ENCODE results near the gene CEP152. TPM values are rescaled to one million over a fixed set of nuclear protein-coding genes. Genes with fewer than 3 reads are reported as not detected.

CEP152 gene
- total and polyA plus RNA-seq, 2 experiments from 2014 or later = 14.6 to 30.5 TPM

DNA sequence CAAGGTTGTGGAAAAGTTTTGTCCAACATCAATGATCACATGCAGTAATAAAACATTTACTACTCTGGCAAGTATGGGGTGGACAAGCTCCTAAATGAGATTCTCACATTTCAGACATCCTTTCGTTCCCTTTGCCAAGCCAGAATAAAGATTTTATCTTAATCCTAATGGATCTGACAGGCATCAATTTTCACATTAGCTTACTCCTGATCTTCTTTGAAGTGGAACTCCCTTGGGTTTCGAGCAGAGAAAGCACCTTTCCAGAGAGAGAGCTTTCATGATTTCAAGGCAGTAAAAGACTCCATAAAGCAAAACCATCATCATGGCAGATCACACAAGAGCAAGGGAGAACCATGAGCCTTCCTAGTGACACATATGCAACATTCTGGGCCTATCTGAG lies 39.8 kb upstream of the CEP152 start (continued):
- TF ChIP-seq JUNB (IDR thresholded peaks at IDR 0.05; ENCODE audit: unreplicated experiment) = no peak

- Mint-ChIP-seq H3K27me3 (ENCODE audit: insufficient read depth, low read depth, poor library complexity) (no peaks in the 10 kb centered on the region), H3K9me3 (no peaks in the 10 kb centered on the region), H3K27ac (no peak overlapping the region), H3K4me1 (no peaks in the 10 kb centered on the region), H3K4me3 (no peak overlapping the region), H3K36me3 (ENCODE audit: low read depth) (no peaks in the 10 kb centered on the region)
- Histone ChIP-seq H3K27me3 (ENCODE audit: insufficient read depth) (no peaks in the 10 kb centered on the region), H3K36me3 (ENCODE audit: insufficient read depth) (no peaks in the 10 kb centered on the region), H3F3A (replicated peaks; ENCODE audit: low read depth) (no peaks in the 10 kb centered on the region), H2AFZ (no peak overlapping the region), H3K4me2 (no peak overlapping the region), H3K79me2 (replicated peaks; ENCODE audit: insufficient read depth) (no peaks in the 10 kb centered on the region), H3K27ac (ENCODE audit: low read depth) (no peak overlapping the region), H3K4me1 (ENCODE audit: insufficient read depth) (no peaks in the 10 kb centered on the region), H4K20me1 (replicated peaks; ENCODE audit: insufficient read depth) (no peaks in the 10 kb centered on the region), H3K9me2 (ENCODE audit: insufficient read depth) (peaks cover 9% of the 10 kb centered on the region), H3K4me3 (no peak overlapping the region)
- DNase-seq (ENCODE audit: low spot score) = no peak
- TF ChIP-seq CREB1 (CRISPR knock-in tag; IDR thresholded peaks at IDR 0.05; ENCODE audit: low read depth) = no peak
- no peak for TF ChIP-seq NANOG (IDR thresholded peaks at IDR 0.05; ENCODE audit: borderline replicate concordance)
- TF ChIP-seq JUNB (IDR thresholded peaks at IDR 0.05; ENCODE audit: unreplicated experiment) = no peak
- TF ChIP-seq, protein P1, sequence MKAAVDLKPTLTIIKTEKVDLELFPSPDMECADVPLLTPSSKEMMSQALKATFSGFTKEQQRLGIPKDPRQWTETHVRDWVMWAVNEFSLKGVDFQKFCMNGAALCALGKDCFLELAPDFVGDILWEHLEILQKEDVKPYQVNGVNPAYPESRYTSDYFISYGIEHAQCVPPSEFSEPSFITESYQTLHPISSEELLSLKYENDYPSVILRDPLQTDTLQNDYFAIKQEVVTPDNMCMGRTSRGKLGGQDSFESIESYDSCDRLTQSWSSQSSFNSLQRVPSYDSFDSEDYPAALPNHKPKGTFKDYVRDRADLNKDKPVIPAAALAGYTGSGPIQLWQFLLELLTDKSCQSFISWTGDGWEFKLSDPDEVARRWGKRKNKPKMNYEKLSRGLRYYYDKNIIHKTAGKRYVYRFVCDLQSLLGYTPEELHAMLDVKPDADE (IDR thresholded peaks at IDR 0.05) = no peak
- no peak for TF ChIP-seq POLR2AphosphoS5 (IDR thresholded peaks at IDR 0.05; ENCODE audit: low read depth)
- no peak for TF ChIP-seq STAT1 (IDR thresholded peaks at IDR 0.05; ENCODE audit: unreplicated experiment)
- TF ChIP-seq EZH2 (IDR thresholded peaks at IDR 0.05; ENCODE audit: low read depth, unreplicated experiment) = no peak
- TF ChIP-seq, protein P2, sequence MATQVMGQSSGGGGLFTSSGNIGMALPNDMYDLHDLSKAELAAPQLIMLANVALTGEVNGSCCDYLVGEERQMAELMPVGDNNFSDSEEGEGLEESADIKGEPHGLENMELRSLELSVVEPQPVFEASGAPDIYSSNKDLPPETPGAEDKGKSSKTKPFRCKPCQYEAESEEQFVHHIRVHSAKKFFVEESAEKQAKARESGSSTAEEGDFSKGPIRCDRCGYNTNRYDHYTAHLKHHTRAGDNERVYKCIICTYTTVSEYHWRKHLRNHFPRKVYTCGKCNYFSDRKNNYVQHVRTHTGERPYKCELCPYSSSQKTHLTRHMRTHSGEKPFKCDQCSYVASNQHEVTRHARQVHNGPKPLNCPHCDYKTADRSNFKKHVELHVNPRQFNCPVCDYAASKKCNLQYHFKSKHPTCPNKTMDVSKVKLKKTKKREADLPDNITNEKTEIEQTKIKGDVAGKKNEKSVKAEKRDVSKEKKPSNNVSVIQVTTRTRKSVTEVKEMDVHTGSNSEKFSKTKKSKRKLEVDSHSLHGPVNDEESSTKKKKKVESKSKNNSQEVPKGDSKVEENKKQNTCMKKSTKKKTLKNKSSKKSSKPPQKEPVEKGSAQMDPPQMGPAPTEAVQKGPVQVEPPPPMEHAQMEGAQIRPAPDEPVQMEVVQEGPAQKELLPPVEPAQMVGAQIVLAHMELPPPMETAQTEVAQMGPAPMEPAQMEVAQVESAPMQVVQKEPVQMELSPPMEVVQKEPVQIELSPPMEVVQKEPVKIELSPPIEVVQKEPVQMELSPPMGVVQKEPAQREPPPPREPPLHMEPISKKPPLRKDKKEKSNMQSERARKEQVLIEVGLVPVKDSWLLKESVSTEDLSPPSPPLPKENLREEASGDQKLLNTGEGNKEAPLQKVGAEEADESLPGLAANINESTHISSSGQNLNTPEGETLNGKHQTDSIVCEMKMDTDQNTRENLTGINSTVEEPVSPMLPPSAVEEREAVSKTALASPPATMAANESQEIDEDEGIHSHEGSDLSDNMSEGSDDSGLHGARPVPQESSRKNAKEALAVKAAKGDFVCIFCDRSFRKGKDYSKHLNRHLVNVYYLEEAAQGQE (IDR thresholded peaks at IDR 0.05; ENCODE audit: unreplicated experiment) = no peak
- no peak for ATAC-seq
Measured at GRCh38 chr15:48845123-48845522, 34.3 kb upstream of the CEP152 start.

DNA sequence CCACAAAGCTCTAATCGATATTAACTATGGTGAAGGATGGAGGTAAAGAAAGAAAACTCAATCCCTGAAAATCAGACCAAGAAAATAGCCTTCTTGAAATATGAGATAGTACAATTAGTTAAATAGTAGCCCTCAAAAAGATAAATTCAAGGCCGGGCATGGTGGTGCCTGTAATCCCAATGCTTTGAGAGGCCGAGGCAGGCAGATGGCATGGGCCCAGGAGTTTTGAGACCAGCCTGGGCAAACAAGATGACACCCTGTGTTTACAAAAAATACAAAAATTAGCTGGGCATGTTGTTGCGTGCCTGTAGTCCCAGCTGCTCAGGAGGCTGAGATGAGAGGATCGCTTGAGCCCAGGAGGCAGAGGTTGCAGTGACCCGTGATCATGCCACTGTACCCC lies 31.6 kb upstream of the CEP152 start:
- no peak overlapping the region for H3K27ac Mint-ChIP-seq
- TF ChIP-seq, protein P3, sequence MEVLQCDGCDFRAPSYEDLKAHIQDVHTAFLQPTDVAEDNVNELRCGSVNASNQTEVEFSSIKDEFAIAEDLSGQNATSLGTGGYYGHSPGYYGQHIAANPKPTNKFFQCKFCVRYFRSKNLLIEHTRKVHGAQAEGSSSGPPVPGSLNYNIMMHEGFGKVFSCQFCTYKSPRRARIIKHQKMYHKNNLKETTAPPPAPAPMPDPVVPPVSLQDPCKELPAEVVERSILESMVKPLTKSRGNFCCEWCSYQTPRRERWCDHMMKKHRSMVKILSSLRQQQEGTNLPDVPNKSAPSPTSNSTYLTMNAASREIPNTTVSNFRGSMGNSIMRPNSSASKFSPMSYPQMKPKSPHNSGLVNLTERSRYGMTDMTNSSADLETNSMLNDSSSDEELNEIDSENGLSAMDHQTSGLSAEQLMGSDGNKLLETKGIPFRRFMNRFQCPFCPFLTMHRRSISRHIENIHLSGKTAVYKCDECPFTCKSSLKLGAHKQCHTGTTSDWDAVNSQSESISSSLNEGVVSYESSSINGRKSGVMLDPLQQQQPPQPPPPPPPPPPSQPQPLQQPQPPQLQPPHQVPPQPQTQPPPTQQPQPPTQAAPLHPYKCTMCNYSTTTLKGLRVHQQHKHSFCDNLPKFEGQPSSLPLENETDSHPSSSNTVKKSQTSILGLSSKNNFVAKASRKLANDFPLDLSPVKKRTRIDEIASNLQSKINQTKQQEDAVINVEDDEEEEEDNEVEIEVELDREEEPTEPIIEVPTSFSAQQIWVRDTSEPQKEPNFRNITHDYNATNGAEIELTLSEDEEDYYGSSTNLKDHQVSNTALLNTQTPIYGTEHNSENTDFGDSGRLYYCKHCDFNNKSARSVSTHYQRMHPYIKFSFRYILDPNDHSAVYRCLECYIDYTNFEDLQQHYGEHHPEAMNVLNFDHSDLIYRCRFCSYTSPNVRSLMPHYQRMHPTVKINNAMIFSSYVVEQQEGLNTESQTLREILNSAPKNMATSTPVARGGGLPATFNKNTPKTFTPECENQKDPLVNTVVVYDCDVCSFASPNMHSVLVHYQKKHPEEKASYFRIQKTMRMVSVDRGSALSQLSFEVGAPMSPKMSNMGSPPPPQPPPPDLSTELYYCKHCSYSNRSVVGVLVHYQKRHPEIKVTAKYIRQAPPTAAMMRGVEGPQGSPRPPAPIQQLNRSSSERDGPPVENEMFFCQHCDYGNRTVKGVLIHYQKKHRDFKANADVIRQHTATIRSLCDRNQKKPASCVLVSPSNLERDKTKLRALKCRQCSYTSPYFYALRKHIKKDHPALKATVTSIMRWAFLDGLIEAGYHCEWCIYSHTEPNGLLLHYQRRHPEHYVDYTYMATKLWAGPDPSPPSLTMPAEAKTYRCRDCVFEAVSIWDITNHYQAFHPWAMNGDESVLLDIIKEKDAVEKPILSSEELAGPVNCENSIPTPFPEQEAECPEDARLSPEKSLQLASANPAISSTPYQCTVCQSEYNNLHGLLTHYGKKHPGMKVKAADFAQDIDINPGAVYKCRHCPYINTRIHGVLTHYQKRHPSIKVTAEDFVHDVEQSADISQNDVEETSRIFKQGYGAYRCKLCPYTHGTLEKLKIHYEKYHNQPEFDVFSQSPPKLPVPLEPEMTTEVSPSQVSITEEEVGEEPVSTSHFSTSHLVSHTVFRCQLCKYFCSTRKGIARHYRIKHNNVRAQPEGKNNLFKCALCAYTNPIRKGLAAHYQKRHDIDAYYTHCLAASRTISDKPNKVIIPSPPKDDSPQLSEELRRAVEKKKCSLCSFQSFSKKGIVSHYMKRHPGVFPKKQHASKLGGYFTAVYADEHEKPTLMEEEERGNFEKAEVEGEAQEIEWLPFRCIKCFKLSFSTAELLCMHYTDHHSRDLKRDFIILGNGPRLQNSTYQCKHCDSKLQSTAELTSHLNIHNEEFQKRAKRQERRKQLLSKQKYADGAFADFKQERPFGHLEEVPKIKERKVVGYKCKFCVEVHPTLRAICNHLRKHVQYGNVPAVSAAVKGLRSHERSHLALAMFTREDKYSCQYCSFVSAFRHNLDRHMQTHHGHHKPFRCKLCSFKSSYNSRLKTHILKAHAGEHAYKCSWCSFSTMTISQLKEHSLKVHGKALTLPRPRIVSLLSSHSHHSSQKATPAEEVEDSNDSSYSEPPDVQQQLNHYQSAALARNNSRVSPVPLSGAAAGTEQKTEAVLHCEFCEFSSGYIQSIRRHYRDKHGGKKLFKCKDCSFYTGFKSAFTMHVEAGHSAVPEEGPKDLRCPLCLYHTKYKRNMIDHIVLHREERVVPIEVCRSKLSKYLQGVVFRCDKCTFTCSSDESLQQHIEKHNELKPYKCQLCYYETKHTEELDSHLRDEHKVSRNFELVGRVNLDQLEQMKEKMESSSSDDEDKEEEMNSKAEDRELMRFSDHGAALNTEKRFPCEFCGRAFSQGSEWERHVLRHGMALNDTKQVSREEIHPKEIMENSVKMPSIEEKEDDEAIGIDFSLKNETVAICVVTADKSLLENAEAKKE (CRISPR knock-in tag; IDR thresholded peaks at IDR 0.05) = no peak
- TF ChIP-seq STAT1 (IDR thresholded peaks at IDR 0.05; ENCODE audit: unreplicated experiment) = no peak

More for the DNA sequence above, 31.6 kb upstream of the CEP152 start:
- Histone ChIP-seq H3K27ac (ENCODE audit: low read depth) (no peak overlapping the region), H3K36me3 (ENCODE audit: insufficient read depth) (no peaks in the 10 kb centered on the region), H3K4me1 (ENCODE audit: insufficient read depth) (no peaks in the 10 kb centered on the region), H3K79me2 (replicated peaks; ENCODE audit: insufficient read depth) (no peaks in the 10 kb centered on the region), H3K4me2 (no peak overlapping the region), H3K9me2 (ENCODE audit: insufficient read depth) (peaks cover 8% of the 10 kb centered on the region; the same call in 1 of the 2 replicates), H3K4me3 (no peak overlapping the region), H2AFZ (no peak overlapping the region), H3F3A (replicated peaks; ENCODE audit: low read depth) (no peaks in the 10 kb centered on the region), H4K20me1 (replicated peaks; ENCODE audit: insufficient read depth) (no peaks in the 10 kb centered on the region), H3K27me3 (ENCODE audit: insufficient read depth) (no peaks in the 10 kb centered on the region)
- Mint-ChIP-seq H3K36me3 (ENCODE audit: low read depth) (no peaks in the 10 kb centered on the region), H3K27me3 (ENCODE audit: insufficient read depth, low read depth, poor library complexity) (no peaks in the 10 kb centered on the region), H3K4me1 (no peaks in the 10 kb centered on the region), H3K9me3 (no peaks in the 10 kb centered on the region; the same call in 2 of the 3 replicates), H3K4me3 (no peak overlapping the region)
- no peak for DNase-seq (ENCODE audit: low spot score)
- no peak for ATAC-seq

Measured in GM23338 (cell line).